ENCODE data around the gene EML2.
A peak's percentile ranks its signal among the peaks of the same experiment; 100 is the strongest.

The EML2 gene

GRCh38 chr19:45585158-45585577, 54.0 kb downstream of the EML2 start:
- TF ChIP-seq CTCF (IDR thresholded peaks at IDR 0.05; ENCODE audit: low read length, missing control alignments), result no peak
- H3K4me3 ChIP-seq (replicated peaks; ENCODE audit: low read depth, low read length), result peak overlapping the region; percentile 94
- no peak for DNase-seq (ENCODE audit: low read depth)

- H3K4me3 ChIP-seq (replicated peaks; ENCODE audit: low read depth, low read length), result peak within 1 kb of the TSS; percentile 94
- DNase-seq (ENCODE audit: low read depth), result peak; percentile 100
- TF ChIP-seq CTCF (IDR thresholded peaks at IDR 0.05; ENCODE audit: low read length, missing control alignments), result no peak
Observed at GRCh38 chr19:45584332-45585157, 54.7 kb downstream of the EML2 start, which contains the start of gene OPA3. Gene OPA3 (minus strand): TSS chr19:45584802. CDS start chr19:45584764, 38 bp downstream.

- H3K4me3 ChIP-seq (replicated peaks; ENCODE audit: low read depth, low read length), result no peak overlapping the region
- no peak for DNase-seq (ENCODE audit: low read depth)
- TF ChIP-seq CTCF (IDR thresholded peaks at IDR 0.05; ENCODE audit: low read length, missing control alignments), result no peak
Observed at GRCh38 chr19:45581576-45581975, 57.6 kb downstream of the EML2 start.

GRCh38 chr19:45578861-45579260, 60.3 kb downstream of the EML2 start:
- no peak overlapping the region for H3K4me3 ChIP-seq (replicated peaks; ENCODE audit: low read depth, low read length)
- no peak for TF ChIP-seq CTCF (IDR thresholded peaks at IDR 0.05; ENCODE audit: low read length, missing control alignments)

GRCh38 chr19:45577111-45577905, 61.9 kb downstream of the EML2 start:
- TF ChIP-seq CTCF (IDR thresholded peaks at IDR 0.05; ENCODE audit: low read length, missing control alignments), result no peak
- DNase-seq (ENCODE audit: low read depth), result peak; percentile 87
- no peak overlapping the region for H3K4me3 ChIP-seq (replicated peaks; ENCODE audit: low read depth, low read length)

More at GRCh38 chr19:45578861-45579260, 60.3 kb downstream of the EML2 start:
- no peak for DNase-seq (ENCODE audit: low read depth)

- DNase-seq (ENCODE audit: low read depth), result no peak
- no peak for TF ChIP-seq CTCF (IDR thresholded peaks at IDR 0.05; ENCODE audit: low read length, missing control alignments)
- no peak overlapping the region for H3K4me3 ChIP-seq (replicated peaks; ENCODE audit: low read depth, low read length)
Observed at GRCh38 chr19:45576682-45577081, 62.5 kb downstream of the EML2 start.

All from fibroblast of pulmonary artery (primary cell).